MM.1S (cell line): Measurements from ENCODE around the gene CAPN9.

Source experiments
- CTCF ChIP-seq: fragments of 300-600 bp; sonication (generic); IDR thresholded peaks from 2 replicates; pipeline ENCODE4 v1.5.1; 2016; ENCODE audit warnings: antibody characterized with exemption, low read length, mixed read lengths
- EZH2 ChIP-seq: fragments of 300-600 bp; sonication (generic); optimal IDR thresholded peaks from 2 replicates; pipeline ENCODE3; 2017; ENCODE audit warnings: low read depth, mild to moderate bottlenecking, antibody characterized with exemption, low read length, mixed read lengths
- EZH2phosphoT487 ChIP-seq: fragments of 300-600 bp; sonication (generic); IDR thresholded peaks from 2 replicates; pipeline ENCODE4 v1.6.1; 2018; ENCODE audit warnings: antibody characterized with exemption, low read length

- no peak for TF ChIP-seq EZH2phosphoT487
- no peak for TF ChIP-seq CTCF
- no peak for TF ChIP-seq EZH2
Observed at GRCh38 chr1:230818367-230818766, 71.2 kb downstream of the CAPN9 start.
